Testis (tissue), 2 donors: Measurements from ENCODE around the gene BABAM2.
"Not testable (repeated sequence)": the region's sequence is repeated elsewhere in the genome, so short reads cannot be mapped to it uniquely, and the experiment has no call there.

Experiments
- POLR2A ChIP-seq: fragments of 450-650 bp; IDR thresholded peaks from one replicate; pipeline ENCODE4 v1.6.1; 2017; ENCODE audit warnings: antibody characterized with exemption, mild to moderate bottlenecking, moderate library complexity
- TF ChIP-seq, protein P1 (sequence below), 3 experiments: fragments of 450-650 bp in 2 of 3; fragments of 200-600 bp in 1 of 3; sonication (generic) in 1 of 3; IDR thresholded peaks; one replicate each; pipeline ENCODE4 v1.5.1; 2016 to 2019; ENCODE audit warnings: antibody characterized with exemption in 3 of 3, mild to moderate bottlenecking in 2 of 3, moderate library complexity in 1 of 3

DNA sequence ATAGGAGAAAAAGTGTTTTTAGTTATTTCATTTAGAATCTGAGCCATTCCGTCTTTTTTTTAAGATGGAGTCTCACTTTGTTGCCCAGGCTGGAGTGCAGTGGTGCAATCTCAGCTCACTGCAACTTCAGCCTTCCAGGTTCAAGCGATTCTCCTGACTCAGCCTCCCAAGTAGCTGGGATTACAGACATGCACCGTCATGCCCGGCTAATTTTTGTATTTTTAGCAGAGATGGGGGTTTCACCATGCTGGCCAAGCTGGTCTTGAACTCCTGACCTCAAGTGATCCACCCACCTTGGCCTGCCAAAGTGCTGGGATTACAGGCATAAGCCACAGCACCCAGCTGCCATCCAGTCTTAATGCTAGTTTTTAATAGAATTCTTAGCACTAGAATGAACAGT lies 364.7 kb downstream of the BABAM2 start:
- TF ChIP-seq, protein P1, sequence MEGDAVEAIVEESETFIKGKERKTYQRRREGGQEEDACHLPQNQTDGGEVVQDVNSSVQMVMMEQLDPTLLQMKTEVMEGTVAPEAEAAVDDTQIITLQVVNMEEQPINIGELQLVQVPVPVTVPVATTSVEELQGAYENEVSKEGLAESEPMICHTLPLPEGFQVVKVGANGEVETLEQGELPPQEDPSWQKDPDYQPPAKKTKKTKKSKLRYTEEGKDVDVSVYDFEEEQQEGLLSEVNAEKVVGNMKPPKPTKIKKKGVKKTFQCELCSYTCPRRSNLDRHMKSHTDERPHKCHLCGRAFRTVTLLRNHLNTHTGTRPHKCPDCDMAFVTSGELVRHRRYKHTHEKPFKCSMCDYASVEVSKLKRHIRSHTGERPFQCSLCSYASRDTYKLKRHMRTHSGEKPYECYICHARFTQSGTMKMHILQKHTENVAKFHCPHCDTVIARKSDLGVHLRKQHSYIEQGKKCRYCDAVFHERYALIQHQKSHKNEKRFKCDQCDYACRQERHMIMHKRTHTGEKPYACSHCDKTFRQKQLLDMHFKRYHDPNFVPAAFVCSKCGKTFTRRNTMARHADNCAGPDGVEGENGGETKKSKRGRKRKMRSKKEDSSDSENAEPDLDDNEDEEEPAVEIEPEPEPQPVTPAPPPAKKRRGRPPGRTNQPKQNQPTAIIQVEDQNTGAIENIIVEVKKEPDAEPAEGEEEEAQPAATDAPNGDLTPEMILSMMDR (IDR thresholded peaks at IDR 0.05), result not testable (repeated sequence)
- TF ChIP-seq POLR2A, result not testable (repeated sequence)
